Measurements from ENCODE around the gene ABT1.

The ABT1 gene

GRCh38 chr6:26575494-26575939 is 21.2 kb upstream of the ABT1 start:
- no peak for DNase-seq

DNA sequence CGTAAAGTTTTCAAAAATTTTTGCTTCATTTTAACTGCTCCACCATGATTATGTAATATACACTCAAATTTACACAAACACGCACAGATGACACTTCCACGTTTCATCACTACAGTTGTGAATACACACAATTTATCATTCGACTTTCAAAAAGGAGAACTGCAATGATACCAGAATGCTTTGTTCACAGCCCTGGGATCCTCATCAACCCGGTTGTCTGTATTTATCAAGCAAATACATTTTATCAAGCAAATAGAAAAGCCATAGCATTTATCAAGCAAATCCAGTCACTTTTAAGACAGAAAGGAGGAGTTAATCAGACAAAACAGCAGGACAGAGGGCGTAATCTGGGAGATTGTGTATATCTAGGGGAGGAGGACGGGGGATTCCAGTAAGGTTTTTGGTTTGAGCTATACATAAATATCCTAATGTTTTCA is 20.3 kb upstream of the ABT1 start:
- DNase-seq: no peak

GRCh38 chr6:26576929-26577719 is 19.6 kb upstream of the ABT1 start:
- peak; percentile 68 to 81 for DNase-seq

DNA sequence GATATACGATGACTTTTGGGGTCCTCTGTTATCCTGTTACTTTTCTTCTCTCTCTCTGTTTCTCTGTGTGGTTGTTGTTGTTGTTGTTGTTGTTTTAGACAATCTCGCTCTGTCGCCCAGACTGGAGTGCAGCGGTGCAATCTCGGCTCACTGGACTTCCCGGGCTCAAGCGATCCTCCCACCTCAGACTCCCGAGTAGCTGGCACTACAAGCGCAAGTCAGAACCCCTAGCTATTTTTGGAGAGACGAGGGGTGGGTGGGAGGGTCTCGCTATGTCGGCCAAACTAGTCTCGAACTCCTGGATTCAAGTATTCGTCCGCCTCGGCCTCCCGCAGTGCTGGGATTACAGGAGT is 19.1 kb upstream of the ABT1 start:
- DNase-seq: no peak

GRCh38 chr6:26578279-26578678 is 18.5 kb upstream of the ABT1 start:
- DNase-seq: no peak

DNA sequence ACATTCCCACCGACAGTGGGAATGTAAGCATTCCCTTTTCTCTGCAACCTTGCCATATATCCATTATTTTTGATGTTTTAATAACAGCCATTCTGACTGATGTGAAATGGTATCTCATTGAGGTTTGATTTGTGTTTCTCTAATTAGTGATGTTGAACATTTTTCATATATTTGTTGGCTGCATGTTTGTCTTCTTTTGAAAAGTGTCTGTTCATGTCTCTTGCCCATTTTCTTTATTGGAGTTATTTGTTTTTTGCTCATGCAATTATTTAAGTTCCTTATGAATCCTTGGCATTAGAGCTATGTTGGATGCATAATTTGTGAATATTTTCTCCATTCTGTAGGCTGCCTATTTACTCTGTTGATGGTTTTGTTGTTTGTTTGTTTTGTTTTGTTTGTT is 18.0 kb upstream of the ABT1 start:
- DNase-seq: no peak

DNA sequence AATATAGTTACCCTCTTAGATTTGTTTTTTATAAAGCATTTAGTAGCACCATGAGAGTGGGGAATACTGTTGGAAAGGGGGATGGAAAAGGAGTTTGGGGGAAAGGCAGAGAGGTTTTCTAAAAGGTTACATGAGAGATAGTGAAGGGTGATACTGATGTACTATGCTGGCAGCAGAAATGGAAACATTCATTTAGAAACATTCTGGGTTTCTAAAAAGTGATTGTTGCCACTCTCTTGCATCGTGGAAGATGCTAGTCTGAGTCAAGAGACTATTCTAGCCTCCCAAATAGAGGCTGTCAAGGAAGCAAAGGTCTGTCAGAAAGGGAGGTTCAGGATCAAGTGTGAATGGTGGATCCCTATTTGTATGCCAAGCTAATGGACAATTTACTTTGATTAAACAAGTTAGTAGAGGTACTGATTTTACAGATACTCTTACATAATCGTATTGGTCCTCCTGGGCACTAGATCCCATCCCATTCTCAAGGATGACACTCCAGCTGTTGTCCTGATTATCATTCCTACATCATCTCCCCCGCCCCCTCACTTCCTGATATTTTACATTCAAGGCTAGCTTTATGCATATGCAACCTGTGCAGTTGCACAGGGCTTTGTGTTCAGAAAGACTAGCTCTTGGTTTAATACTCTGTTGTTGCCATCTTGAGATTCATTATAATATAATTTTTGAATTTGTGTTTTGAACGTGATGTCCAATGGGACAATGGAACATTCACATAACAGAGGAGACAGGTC is 15.4 kb upstream of the ABT1 start:
- no peak for DNase-seq

DNA sequence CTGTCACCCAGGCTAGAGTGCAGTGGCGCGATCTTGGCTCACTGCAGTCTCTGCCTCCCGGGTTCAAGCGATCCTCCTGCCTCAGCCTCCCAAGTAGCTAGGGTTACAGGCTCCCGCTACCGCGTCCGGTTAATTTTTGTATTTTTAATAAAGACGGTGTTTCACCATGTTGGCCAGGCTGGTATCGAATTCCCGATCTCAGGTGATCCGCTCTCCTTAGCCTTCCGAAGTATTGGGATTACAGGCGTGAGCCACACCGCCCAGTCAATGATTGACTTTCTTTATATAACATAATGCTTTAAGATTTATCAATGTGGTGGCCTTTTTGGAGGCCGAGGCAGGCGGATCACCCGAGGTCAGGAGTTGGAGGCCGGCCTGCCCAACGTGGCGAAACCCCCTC is 7.8 kb upstream of the ABT1 start:
- no peak for DNase-seq

DNA sequence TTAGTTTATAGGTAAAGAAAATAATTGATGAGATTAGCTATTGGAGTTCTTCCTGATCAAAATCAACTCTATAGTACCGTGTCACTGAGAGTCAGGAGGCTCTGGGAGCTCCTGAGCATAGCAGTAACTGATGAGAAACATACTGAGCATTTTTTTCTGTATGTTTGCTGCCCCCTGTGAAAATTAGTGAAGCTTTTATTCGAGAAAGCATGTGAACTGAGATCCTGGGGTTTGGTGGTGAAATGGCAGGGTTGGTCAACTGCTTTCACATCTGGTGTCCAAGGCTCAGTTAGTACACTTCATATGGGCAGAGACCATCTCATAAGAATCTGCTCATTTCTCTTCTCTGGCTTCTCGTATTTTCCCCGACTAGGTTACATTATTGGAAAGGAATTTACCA is 4.1 kb upstream of the ABT1 start:
- no peak for DNase-seq

- no peak for DNase-seq
These were observed 3.2 kb upstream of the ABT1 start for GRCh38 chr6:26593278-26594130.

GRCh38 chr6:26594131-26594498 is 2.6 kb upstream of the ABT1 start:
- DNase-seq: no peak

DNA sequence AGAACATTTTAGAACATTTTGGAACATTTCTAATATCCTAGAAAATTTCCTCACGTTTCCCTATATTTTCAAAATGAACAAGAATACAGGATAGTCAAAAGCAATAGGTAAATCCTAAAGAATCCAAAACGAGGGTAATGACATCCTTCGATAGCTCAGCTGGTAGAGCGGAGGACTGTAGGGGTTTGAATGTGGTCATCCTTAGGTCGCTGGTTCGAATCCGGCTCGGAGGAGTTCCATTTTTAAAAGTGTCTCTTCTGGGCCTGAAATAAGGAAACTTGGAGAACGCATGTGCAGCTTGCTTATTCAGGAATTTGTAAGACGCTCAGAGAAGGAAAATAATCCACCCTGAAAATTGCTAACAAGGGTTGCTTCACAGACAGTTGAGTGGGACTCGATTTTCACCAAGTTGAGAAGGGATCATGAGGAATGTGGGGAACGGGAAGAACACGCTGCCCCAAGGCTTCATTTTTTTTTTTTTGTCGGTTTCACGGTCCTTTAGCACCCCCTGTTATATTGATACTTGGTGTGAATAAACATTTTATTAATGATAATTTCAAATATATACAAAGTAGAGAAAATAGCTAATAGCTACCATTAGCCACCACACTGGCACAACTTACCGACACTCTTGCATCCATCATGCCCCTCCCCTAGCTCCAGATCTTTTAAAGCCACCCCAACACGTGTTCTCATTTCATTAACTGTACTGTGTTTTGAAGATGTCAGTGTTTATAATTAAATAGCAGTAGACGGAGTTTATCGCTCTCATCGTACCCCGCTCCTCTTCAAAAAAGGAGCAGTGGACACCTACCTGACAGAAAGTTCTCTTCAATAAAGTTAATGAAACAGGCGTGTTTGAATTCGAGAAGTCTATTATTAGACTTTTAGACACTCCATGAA is 1.8 kb upstream of the ABT1 start:
- DNase-seq: peak in 1 of 2 donors; percentile 42

- DNase-seq: peak; percentile 83 to 87
These were observed 984 bp upstream of the ABT1 start for GRCh38 chr6:26595669-26596269.

DNA sequence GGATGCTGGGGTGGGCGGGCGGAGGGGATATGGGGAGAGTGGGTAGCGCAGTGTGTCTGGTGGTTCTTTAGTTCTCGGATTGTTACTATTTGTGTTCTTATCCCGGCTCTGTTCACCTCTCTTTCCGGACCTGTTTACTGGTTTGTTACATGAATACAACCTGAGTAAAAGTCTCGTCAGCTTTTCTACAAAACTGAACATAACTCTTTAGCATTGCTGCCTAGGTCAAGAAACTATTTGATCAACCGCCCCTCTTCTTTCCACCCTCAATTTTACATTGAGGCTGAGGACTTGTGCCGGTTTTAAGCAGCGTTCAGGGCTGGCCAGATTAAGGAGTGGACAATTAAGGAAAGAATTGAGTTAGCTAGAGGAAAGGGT is 625 bp downstream of the ABT1 start:
- no peak for DNase-seq

- DNase-seq: no peak
These were observed 1.1 kb downstream of the ABT1 start for GRCh38 chr6:26597821-26598220.

DNA sequence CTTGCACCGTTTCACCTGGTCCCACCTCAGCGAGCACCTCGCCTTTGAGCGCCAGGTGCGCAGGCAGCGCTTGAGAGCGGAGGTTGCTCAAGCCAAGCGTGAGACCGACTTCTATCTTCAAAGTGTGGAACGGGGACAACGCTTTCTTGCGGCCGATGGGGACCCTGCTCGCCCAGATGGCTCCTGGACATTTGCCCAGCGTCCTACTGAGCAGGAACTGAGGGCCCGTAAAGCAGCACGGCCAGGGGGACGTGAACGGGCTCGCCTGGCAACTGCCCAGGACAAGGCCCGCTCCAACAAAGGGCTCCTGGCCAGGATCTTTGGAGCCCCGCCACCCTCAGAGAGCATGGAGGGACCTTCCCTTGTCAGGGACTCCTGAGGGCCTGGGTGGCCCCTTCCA is 1.5 kb downstream of the ABT1 start:
- no peak for DNase-seq

DNA sequence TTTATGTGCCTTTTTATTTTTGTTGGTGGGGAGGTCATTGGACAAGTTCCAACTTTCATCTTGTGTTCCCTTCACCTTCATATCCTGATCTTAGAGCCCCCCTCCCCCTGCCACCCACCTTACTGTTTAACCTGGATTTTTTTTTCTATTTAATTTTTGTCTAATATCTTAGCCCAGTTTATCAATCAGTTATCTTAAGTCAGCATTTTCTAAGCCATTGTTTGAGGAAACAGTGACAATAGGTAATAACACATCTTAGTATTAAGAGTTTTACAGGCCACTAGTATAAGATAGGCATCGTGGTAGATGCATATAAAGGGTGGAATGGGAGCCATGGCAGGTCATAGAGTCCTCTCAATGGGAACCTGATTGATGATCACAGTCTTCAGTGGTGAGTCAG is 2.4 kb downstream of the ABT1 start:
- DNase-seq: no peak

GRCh38 chr6:26599591-26599990 is 2.8 kb downstream of the ABT1 start:
- no peak for DNase-seq

GRCh38 chr6:26600759-26601158 is 4.0 kb downstream of the ABT1 start:
- no peak for DNase-seq

DNA sequence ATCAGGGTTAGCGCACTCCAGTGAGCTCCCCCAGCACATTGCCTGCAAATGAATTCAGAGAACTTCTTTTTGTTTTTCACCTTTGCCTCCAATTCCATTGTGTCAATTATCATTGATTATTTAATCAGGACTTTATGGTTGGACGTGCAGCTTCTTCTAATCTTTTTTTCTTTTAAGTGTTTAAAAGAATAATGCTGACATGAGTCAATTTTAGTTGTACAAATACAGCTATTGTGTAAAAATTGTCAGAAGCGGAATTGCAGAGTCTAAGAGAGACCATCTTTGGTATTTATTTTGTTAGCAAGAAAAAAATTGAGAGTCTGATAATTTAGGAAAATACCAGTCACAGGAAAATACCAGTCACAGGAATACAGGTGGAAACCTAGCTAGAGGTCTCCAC is 5.5 kb downstream of the ABT1 start:
- no peak for DNase-seq

DNA sequence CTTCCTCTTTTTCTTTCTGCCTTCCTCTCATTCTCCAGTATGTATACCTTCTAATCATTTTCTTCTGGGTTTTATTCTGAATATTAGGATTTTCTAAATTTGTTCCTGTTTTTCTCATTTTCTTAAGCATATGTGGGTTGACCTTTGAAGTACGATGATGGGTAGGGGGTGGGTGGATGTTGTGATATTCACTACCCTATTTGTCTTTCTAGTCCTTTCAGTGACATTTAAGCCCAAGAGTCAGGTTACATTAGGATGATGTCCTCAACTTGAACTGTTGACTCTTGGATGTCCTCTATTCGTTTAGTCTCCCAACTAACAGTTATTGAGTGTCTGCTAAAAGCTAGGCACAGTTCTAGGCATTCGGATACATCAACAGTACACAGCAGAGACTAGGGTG is 7.3 kb downstream of the ABT1 start:
- DNase-seq: no peak

GRCh38 chr6:26604797-26605196 is 8.0 kb downstream of the ABT1 start:
- no peak for DNase-seq

Data from CD4-positive, alpha-beta T cell treated with Interferon alpha-2 for 1 hour (primary cell).